Activated CD8-positive, alpha-beta memory T cell treated with anti-CD3 and anti-CD28 coated beads for 4 hours (primary cell): ENCODE measurements around the gene IQCC.

ENCODE experiments used
- DNase-seq, 2 donors: peaks; one replicate each; pipeline ENCODE4 v3.0.0-alpha.2; 2020; ENCODE audit warnings: low read depth in 2 of 2

Gene IQCC

DNA sequence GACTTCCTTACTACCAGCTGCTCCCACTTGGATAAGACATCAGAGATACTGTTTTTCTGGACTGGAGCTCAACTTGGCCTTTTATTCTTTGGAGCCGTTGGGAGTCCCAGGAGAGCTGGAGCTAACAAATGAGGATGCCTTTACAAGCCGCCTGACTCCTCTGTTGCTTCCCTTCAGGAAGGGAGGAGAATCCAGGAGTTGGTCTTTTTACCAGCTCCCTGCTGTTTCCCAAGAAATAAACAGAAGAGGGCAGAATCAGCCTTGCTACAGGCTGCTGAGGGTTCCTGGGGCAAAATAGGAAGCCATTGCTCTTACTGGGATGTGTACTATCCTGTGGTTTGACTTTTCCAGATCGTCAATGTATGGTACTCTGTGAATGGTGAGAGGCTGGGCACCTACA, 18.2 kb downstream of the IQCC start:
- DNase-seq, result no peak

DNA sequence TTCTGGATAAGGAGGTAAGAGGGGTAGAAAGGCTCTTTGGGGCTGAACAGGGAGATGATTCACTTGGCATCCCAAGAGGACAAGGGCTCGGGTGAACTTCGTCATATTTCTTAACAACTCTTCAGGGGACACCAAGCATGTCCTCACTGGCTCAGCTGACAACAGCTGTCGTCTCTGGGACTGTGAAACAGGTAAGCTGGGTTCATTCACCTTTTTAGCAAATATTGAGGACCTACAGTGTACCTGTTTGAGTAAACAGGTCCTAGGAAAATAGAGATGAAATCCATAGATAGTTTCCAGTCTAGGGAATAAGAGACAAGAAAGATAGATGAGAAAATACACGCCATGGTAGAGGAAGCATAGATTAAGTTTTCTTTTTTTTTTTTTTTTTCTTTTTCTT, 18.8 kb downstream of the IQCC start:
- DNase-seq, result no peak

DNA sequence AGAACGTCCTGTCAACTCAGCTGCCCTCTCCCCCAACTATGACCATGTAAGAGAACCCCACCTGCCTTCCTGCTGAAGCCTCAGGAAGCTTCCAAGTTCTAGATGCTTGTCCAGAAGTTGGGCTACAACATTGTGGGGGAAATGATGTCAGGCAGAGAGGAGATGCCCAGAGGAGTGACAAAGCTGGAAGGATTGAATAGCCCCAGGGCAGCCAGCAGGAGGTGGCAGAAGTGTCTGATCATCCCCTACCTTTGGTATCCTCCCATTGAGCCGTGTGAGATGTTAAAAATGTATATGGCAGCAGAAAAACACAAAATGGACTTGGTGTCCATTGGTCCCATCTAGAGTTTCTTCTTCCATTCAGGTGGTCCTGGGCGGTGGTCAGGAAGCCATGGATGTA, 23.3 kb downstream of the IQCC start:
- no peak for DNase-seq

DNA sequence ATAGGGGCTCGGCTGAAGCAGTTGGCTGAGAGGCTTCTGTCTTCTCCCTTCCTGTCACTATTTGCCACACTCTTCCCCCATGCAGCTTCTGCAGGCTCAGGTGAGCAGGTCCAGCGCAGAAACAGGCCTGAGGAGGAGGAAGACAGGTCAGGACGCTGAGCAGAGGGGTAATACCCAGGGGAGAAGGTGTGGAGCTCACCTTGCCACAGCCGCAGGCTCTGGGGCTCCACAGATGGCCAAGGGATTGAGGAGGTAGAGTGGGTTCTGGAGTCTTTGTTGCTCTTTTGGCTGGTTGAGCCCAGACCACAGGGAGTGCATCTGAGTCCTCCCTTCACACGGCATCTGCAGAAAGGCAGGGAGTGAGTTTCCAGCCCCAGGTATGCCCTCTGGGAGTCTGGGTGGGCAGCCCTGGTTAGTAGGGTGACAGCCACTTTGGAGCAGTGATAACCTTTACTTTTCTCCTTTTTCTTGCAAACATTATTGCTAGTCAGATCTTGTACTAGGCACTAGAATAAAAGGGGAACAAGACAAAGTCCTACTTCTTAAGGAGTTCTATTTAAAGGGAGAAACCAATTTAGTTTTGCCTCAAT, 26.5 kb downstream of the IQCC start:
- DNase-seq, result no peak

DNA sequence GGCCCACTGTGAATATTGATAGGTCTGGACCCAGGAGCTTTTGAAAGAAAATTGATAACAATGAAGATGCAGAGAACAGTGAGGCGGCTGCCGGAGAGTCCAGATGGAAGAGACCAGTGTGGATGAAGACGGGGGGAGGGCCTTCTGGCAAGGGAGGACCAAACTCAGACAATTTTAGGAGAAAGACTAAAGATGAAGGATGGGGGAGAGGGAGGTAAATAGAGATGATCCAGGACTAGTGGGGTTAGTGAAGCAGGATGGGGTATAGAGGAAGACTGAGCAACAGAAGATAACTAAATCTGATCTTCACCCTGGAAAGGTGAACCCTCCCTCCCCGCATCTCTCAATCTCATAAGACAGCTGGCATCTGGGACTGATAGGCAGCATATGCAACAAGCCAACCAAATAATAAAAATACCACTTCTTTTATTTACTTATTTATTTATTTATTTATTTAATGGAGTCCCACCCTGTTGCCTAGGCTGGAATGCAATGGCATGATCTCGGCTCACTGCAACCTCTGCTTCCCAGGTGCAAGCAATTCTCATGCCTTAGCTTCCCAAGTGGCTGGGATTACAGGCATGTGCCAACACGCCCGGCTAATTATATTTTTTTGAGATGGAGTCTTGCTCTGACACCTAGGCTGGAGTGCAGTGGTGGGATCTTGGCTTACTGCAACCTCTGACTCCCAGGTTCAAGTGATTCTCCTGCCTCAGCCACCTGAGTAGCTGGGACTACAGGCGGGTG, 27.3 kb downstream of the IQCC start:
- DNase-seq, result no peak

DNA sequence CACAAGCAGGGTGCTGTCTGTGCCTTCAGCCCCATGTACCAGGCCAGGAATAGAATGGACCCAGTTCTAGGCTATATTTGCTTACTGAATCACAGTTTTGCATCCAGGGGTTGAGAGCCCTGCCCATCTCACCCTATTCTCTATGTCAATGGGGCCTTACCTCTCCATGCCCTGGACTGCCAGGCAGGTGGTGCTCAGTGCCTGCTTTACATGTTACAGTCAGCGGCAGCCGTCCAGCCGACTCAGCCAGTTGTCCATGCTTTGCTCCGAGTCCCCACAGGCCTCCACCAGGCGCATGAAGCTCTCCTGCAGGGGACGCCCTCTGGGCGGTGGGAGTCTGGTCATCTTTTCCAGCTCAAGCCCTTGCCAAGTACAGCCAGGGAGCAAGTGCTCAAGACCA, 29.3 kb downstream of the IQCC start:
- DNase-seq, result no peak

DNA sequence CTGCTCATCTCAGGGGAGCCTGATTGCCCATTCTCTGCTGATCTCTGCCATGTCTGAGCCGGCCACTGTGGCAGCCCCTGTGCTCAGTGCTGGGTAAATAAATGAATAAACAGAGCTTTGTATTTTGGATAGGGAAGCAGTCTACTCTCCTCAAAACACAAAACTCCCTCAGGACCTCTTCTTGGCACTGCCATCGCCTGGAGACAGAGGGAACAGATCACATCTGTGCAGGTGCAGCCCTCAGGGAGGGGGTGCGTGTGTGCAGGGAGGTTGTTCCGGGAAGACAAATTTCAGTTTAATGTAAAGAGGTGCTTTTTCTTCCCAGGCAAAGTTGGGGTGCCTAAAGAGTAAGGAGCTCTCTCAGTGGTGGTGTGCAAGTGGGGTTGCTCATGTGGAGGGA, 33.9 kb downstream of the IQCC start:
- DNase-seq, result no peak

DNA sequence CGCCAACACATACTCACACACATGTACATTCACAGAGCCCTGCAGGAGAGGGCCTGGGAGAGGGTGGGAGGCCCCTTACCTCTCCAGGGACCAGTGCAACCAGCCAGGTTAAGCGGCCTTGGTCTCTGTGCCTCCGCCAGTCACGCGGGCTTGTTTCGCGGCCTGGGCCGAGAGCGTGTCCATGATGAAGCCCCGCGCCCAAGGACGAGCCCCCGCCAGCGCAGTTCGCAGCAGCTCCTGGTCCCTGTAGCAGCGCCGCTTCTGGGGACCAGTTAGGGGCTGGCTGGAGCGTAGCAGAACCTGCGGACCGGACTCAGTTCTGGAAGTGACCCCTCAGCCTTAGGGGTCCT, 34.3 kb downstream of the IQCC start:
- DNase-seq, result no peak

DNA sequence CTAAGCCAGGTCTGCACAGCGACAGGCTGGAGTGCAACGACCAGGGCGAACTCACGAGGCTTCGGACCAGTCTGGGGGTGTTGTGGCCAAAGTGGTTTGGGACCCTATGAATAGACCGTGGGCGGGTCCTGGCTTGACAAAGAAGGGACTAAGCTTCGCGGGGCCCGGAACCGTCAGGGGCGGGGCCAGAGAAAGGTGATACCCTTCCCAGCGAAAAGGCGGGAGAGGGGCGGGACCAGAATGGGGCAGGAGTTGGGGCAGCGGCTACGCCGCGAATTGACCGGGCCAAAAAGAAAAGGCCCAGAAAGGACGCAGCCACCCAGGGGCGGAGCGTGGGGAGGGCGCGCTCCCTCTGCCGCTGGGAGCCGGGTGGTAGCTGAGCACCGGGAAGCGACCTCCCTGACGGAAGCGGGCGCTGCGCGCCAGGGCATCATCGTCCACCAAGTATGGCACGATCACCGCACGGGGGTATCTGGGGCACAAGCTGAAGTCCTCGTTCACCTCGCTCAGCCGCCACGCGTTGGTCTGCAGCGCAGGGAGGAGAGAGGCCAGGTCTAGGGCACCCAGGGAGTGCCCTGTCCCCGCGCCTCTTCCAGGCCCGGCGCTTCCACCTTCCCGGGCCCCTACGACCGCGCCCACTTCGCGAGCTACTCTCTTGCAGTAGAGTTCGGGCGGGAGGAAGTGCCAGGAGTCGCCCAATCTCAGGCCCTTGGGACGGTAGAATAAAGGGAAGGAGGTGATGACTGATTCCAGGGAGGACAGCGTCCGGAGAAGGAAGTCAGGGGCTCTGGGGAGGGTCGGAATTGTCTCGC, 34.9 kb downstream of the IQCC start:
- peak in 1 of 2 donors; percentile 28 for DNase-seq

DNA sequence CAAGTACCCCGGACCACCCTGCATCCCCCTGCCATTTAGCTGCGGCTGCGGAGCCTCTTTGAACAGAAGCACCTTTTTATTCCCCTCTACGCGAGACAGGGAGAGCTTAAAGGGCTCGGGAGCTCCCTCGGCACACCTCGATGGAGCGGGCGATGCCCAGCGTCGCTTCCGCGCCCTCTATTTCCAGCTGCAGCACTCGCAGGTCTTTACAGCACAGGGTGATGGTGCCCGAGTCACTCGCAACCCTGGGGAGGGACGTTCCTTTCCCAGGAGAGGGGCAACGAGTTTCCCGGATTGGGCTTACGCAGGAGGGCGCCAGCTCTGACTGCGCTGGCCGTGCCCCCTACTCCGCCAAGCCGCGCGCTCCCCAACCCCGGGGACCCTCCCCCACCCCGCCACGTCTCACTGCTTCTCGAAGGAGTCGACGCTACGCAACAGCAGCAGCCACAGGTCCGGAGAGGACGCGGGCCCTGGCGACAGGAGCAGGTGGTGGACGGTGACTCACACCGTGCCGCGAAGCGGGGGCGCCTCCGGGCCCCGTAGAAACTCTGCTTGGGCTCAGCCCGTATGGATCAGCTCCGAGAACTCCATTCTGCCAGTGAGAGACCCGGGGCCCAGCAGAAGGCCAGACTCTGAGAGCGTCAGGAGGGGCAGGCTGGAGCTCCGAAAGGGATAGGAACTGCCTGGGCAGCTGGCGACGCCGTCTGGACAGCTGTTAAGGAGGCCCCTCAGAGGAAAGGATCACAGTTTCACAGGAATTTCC, 35.7 kb downstream of the IQCC start:
- no peak for DNase-seq

DNA sequence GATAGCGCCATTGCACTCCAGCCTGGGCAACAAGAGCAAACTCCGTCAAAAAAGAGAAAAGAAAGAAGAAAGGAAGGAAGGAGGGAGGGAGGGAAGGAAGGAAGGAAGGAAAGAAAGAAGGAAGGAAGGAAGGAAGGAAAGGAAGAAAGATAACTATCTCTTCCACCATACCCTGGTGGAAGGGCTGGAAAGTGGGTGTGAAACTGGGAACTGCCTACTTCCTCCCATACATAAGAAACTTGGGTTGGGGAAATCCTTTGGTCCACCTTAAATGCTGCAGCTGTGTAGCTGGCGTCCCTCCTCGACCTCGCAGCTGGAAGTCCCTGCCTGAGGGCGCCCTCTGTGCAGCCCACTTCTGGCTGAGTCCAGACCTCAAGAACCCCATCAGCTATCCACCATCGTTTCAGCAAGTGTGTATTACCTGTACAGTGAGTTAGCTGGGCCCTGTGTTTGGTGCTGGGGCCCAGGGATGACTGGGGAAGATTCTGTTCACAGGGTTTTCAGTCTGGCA, 36.9 kb downstream of the IQCC start:
- no peak for DNase-seq

DNA sequence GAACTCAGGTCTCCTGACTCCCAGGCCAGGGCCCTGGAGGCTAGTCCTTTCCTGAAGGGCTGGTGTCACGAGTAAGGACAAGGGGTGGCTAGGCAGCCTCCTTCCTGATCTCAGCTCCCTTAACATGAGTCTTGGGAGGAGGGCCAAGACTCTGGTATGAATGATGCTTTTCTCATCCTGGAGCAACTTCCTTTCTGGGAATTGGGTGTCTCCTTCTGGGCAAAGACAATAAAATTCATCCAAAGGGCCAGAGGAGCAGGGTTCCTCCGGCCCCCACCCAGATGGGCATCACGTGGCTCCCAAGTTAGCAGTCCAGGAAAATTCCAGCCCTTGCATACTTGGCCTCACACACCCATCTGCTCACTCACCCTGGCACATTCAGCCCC, 41.4 kb downstream of the IQCC start, which contains the start of gene FAM167B:
TSS of gene FAM167B (plus strand) at position 335 of the 386 bp plus-strand sequence. CDS start 200 bp downstream, outside the sequence.
- DNase-seq, result no peak

DNA sequence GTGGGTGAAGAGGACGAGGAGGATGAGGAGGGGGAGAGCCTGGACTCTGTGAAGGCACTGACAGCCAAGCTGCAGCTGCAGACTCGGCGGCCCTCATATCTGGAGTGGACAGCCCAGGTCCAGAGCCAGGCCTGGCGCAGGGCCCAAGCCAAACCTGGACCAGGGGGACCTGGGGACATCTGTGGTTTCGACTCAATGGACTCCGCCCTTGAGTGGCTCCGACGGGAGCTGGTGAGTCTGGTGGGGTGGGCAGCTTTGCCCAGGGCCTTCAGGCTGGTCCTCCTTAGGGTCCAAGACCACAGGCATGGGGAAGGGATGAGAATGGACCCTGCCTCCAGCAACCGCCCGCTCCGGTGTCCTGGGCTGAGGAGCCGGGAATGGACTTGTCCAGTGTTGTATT, 42.0 kb downstream of the IQCC start:
- no peak for DNase-seq

DNA sequence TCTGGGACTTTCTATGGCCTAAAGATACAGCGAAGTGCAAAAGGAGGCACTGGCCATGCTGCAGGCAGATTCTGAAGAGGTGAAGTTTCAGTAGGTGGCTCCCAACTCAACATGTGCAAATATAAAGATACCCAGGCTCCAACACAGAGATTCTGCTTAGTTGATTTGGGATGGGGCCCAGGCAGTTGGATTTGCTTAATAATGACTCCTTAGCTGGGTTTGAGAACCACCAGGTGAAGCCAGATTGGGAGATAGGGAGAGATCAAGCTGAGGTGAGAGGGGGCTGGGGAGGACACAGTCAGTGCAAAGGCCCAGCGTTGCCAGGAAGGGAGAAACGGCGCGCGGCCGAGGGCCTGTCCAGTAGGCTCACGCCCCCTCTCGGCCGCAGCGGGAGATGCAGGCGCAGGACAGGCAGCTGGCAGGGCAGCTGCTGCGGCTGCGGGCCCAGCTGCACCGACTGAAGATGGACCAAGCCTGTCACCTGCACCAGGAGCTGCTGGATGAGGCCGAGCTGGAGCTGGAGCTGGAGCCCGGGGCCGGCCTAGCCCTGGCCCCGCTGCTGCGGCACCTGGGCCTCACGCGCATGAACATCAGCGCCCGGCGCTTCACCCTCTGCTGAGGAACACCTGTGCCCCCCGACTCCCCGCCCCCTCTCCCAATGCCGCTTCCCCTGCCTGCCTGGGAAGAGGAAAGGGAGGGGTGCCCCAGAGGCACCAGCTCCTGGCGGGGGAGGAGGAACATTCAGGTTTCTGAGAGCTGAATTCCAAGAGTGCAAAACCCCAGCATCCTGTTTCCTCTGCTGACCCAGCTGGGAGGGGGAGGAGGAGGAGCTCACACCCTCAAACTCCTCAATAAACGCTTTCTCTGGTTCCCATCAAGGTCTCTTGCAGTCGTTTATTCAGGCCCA, 42.8 kb downstream of the IQCC start:
- peak in 1 of 2 donors; percentile 53 for DNase-seq

DNA sequence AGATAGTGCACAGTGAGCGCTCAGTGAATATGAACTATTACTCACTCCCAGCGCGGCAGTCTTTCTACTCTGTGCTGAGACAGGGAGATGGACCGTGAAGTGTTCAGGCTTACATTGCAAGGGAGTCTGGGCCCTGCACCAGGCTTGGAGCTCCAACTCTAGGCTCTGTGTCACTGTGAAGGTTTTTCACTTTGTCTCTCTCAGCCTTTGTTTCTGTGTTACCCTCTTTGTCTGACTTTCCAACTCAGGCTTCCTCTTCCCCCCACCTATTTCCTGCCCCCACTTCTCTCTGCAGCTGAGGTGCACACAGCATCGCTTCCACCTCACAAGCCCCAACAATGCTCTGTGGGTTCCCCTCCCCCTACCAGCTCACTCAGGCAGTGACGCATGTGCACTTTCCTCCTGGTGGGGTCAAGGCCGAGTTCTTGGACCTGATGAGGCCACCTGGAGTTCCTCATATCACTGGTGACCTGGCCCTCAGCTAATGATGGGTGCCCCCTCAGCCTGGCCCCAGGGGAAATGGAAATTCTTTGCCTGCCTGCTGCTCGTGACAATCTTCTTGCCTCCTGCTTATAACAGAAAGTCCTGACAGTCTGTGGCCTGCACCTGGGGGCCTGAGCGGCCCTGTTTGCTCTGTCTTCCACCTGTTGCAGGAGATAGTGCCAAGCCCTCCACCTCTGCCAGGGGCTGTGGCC, 44.5 kb downstream of the IQCC start:
- DNase-seq, result peak; percentile 63 to 74

DNA sequence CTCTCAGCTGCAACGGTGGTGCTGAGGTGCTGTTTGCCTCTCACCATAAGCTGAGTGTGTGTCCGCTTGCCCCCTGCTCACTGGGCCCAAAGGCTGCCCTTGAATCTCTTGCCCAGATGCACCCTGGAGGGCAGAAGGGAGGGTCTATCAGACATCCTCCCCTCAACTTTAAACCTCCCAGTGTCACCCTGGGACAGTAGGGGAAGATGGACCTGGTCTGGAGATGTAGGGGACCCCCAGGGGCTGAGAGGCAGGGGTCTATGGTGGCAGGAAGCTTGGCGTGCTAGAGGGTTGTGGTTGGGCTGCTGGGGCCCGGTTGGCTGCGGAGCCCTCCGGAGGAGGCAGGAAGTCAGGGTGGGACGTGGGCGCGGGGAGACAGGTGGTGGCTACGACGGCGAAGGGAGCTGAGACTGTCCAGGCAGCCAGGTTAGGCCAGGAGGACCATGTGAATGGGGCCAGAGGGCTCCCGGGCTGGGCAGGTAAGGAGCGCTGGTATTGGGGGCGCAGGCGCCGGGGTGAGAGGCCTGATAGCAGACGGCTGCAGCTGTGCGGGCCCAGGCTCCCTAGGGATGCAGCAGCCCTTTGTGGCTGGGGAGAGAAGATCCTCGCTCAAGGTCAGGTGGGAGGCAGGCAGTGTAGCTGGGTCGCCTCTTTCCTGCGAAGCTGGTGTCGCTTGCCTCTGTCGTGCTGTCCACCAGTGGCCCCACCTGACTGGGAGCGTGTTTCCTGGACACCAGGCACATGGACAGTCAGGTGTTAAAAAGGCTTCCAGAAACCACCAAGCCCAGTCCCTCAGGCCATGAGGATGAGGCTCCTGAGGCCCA, 45.6 kb downstream of the IQCC start, which contains the start of gene LCK:
TSS of gene LCK (plus strand) at position 373 of the 824 bp plus-strand sequence. CDS start 23,065 bp downstream, outside the sequence.
- peak in 1 of 2 donors; percentile 43 for DNase-seq

DNA sequence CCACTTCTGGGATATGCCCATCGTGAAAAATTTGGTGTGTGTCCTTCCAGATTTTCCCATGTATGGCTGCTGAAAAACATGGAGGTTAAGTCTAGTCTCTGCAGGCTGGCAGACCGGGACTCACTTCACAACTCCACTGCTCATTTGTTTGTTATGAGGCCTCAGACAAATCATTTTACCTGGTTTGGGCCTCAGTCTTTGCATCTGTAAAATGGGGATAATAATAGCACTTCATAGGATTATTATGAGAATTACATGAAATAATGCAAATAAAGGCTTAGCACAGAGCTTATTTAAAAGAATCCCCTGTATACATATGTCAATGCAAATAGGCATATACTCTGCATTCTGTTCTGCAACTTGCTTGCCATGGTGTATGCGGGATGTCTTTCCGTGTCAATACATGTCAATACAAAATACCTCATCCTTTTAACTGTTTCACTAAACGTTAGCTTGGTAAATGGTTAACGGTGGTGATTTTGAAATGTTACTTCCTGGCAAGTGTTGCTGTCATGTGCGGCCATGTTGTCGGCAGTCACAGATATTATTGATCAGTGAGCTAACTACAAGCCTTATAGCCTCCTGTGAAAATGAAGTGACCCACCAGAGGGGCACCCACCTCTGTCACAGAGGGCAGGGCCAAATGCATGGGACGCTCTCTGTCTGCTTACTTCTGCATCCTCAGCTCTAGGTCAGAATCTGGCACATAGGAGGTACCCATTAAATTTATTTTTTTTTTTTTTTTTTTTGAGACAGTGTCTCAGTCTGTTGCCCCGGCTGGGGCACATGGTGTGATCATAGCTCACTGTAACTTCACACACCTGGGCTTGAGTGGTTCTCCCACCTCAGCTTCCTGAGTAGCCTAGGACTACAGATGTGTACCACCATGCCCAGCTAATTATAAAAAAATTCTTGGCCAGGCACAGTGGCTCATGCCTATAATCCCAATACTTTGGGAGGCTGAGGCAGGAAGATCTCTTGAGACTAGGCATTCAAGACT, 49.9 kb downstream of the IQCC start:
- no peak for DNase-seq
